SK-N-SH (cell line): ENCODE data around the gene CCDC112. TPM values are rescaled to one million over a fixed set of nuclear protein-coding genes. Genes with fewer than 3 reads are reported as not detected.

Source experiments
- CTCF ChIA-PET: fragments of 300-600, 350-600 bp; formaldehyde crosslinking; extraction: SDS; loops from one replicate; lab custom pipeline; 2021; lab: Yijun Ruan, JAX
- POLR2A ChIA-PET: fragments of 350-600 bp; sonication (Branson Sonifier 250); formaldehyde crosslinking; extraction: SDS; loops from one replicate; lab custom pipeline; 2020; ENCODE audit warnings: antibody characterized with exemption, inconsistent platforms; lab: Yijun Ruan, JAX
- DNase-seq: peaks from one replicate; pipeline ENCODE4 v3.0.0; 2012
- H2AFZ ChIP-seq: fragments of 200-600 bp; sonication (generic); 2 replicates; pipeline ENCODE4 v1.8.1; 2016; ENCODE audit warnings: antibody characterized with exemption, mild to moderate bottlenecking, low read depth
- H3F3A ChIP-seq: fragments of 200-600 bp; sonication (generic); replicated peaks from 2 replicates; pipeline ENCODE3; 2016; ENCODE audit warnings: antibody characterized with exemption, mild to moderate bottlenecking; ENCODE audit not compliant: insufficient read depth
- H3K27ac ChIP-seq, 2 experiments: fragments of 200-500 bp in 1 of 2; fragments of 200-600 bp in 1 of 2; sonication (Bioruptor generic) in 1 of 2; sonication (generic), shearing (Covaris generic) in 1 of 2; 2 replicates each; pipeline versions ENCODE4 v1.5.1 to v1.6.1; 2014 to 2016; ENCODE audit warnings: low read depth in 2 of 2, inconsistent platforms in 1 of 2, low read length in 1 of 2, mild to moderate bottlenecking in 1 of 2, mixed read lengths in 1 of 2
- H3K27me3 ChIP-seq: fragments of 200-600 bp; sonication (generic), shearing (Covaris generic); 2 replicates; pipeline ENCODE4 v1.6.1; 2016; ENCODE audit warnings: mixed run types; ENCODE audit not compliant: insufficient read depth
- H3K36me3 ChIP-seq, 2 experiments: fragments of 200-500 bp in 1 of 2; fragments of 200-600 bp in 1 of 2; sonication (Bioruptor generic) in 1 of 2; sonication (generic) in 1 of 2; replicated peaks in 1 of 2; 2 replicates each; pipeline versions ENCODE3 to v1.5.1; 2014 to 2016; ENCODE audit warnings: low read length in 1 of 2, mild to moderate bottlenecking in 1 of 2; ENCODE audit not compliant: insufficient read depth in 2 of 2, control insufficient read depth in 1 of 2
- H3K4me1 ChIP-seq, 2 experiments: fragments of 200-500 bp in 1 of 2; fragments of 200-600 bp in 1 of 2; sonication (Bioruptor generic) in 1 of 2; sonication (generic), shearing (Covaris generic) in 1 of 2; 2 replicates each; pipeline versions ENCODE4 v1.5.1 to v1.6.1; 2014 to 2016; ENCODE audit warnings: low read depth in 1 of 2, low read length in 1 of 2, mixed run types in 1 of 2; ENCODE audit not compliant: insufficient read depth in 2 of 2, control insufficient read depth in 1 of 2
- H3K4me2 ChIP-seq: fragments of 200-600 bp; sonication (generic), shearing (Covaris generic); 2 replicates; pipeline ENCODE4 v1.6.1; 2017; ENCODE audit warnings: mixed run types
- H3K4me3 ChIP-seq, 2 experiments: fragments of 200-500 bp in 1 of 2; fragments of 200-600 bp in 1 of 2; sonication (Bioruptor generic) in 1 of 2; sonication (generic), shearing (Covaris generic) in 1 of 2; 2 replicates each; pipeline versions ENCODE4 v1.5.1 to v1.8.1; 2014 to 2016; ENCODE audit warnings: low read depth in 2 of 2, inconsistent platforms in 1 of 2, low read length in 1 of 2, mild to moderate bottlenecking in 1 of 2, mixed read lengths in 1 of 2, moderate library complexity in 1 of 2
- H3K79me2 ChIP-seq: fragments of 200-600 bp; sonication (generic); 2 replicates; pipeline ENCODE4 v1.8.1; 2017; ENCODE audit warnings: mild to moderate bottlenecking; ENCODE audit not compliant: insufficient read depth
- H3K9ac ChIP-seq: fragments of 200-600 bp; sonication (generic); 2 replicates; pipeline ENCODE4 v1.6.1; 2017; ENCODE audit warnings: mixed run types
- H3K9me2 ChIP-seq: fragments of 200-600 bp; sonication (generic); 2 replicates; pipeline ENCODE4 v1.6.1; 2017; ENCODE audit warnings: mixed run types
- H3K9me3 ChIP-seq: fragments of 200-600 bp; sonication (generic); 2 replicates; pipeline ENCODE4 v1.6.1; 2017; ENCODE audit warnings: mixed run types, mild to moderate bottlenecking, moderate library complexity
- H4K20me1 ChIP-seq: fragments of 200-600 bp; sonication (generic); 2 replicates; pipeline ENCODE4 v1.6.1; 2017; ENCODE audit warnings: mild to moderate bottlenecking, mixed run types; ENCODE audit not compliant: insufficient read depth
- CHD2 ChIP-seq: fragments of 150-350 bp; IDR thresholded peaks from 2 replicates; pipeline ENCODE4 v1.6.1; 2018; ENCODE audit warnings: low read length; ENCODE audit not compliant: partially characterized antibody
- ELF1 ChIP-seq: IDR thresholded peaks from 2 replicates; pipeline ENCODE4 v1.4.0; 2012
- EZH2phosphoT487 ChIP-seq: fragments of 200-600 bp; sonication (generic); IDR thresholded peaks from 2 replicates; pipeline ENCODE4 v1.6.1; 2017; ENCODE audit warnings: low read depth, mixed run types, mild to moderate bottlenecking, antibody characterized with exemption, moderate library complexity, borderline replicate concordance
- FOSL2 ChIP-seq: IDR thresholded peaks from 2 replicates; pipeline ENCODE4 v1.4.0; 2012; ENCODE audit warnings: low read depth, mild to moderate bottlenecking, moderate library complexity, borderline replicate concordance
- FOXM1 ChIP-seq: IDR thresholded peaks from 2 replicates; pipeline ENCODE4 v1.4.0; 2012; ENCODE audit warnings: low read depth, mild to moderate bottlenecking
- MEF2A ChIP-seq: IDR thresholded peaks from 2 replicates; pipeline ENCODE4 v1.4.0; 2012; ENCODE audit warnings: low read depth, borderline replicate concordance
- MXI1 ChIP-seq: IDR thresholded peaks from 2 replicates; pipeline ENCODE4 v1.6.1; 2012; ENCODE audit warnings: mild to moderate bottlenecking, low read depth, low read length, improper control_type of control experiment
- RFX5 ChIP-seq: IDR thresholded peaks from 2 replicates; pipeline ENCODE4 v1.6.1; 2012; ENCODE audit warnings: mild to moderate bottlenecking, improper control_type of control experiment, low read length
- RXRA ChIP-seq: IDR thresholded peaks from 2 replicates; pipeline ENCODE4 v1.4.0; 2012; ENCODE audit warnings: low read depth, mild to moderate bottlenecking, borderline replicate concordance
- SIN3A ChIP-seq: IDR thresholded peaks from 2 replicates; pipeline ENCODE4 v1.6.1; 2012; ENCODE audit warnings: low read depth, mild to moderate bottlenecking, low read length, moderate library complexity, borderline replicate concordance
- SMC3 ChIP-seq: IDR thresholded peaks from 2 replicates; pipeline ENCODE4 v1.6.1; 2012; ENCODE audit warnings: low read depth, low read length, improper control_type of control experiment
- TEAD4 ChIP-seq: IDR thresholded peaks from 2 replicates; pipeline ENCODE4 v1.4.0; 2012; ENCODE audit warnings: mild to moderate bottlenecking, borderline replicate concordance; ENCODE audit not compliant: insufficient read depth
- WGBS: methylation state at CpG from one replicate; pipeline ENCODE4 v1.1.6; 2017; ENCODE audit warnings: low lambda C conversion rate; 5-methylcytosine and 5-hydroxymethylcytosine counted together
- polyA plus RNA-seq, 3 experiments: library from polyadenylated mRNA; depleted of rRNA; stranded (reverse); fragments of >200 nt; gene quantifications; 2 replicates each; pipeline ENCODE4 v1.2.3, GENCODE V29; 2012
- TF ChIP-seq, protein P1 (sequence below): IDR thresholded peaks from 2 replicates; pipeline ENCODE4 v1.4.0; 2012; ENCODE audit warnings: low read depth
- TF ChIP-seq, protein P2 (sequence below): fragments of 200-600 bp; sonication (generic); IDR thresholded peaks from 2 replicates; pipeline ENCODE4 v1.6.1; 2017; ENCODE audit warnings: antibody characterized with exemption, mild to moderate bottlenecking, moderate library complexity
- TF ChIP-seq, protein P3 (sequence below): fragments of 150-350 bp; IDR thresholded peaks from 2 replicates; pipeline ENCODE4 v1.6.1; 2017; ENCODE audit warnings: antibody characterized with exemption, low read length, low read depth, borderline replicate concordance
- TF ChIP-seq, protein P4 (sequence below): fragments of 150-350 bp; IDR thresholded peaks from 2 replicates; pipeline ENCODE4 v1.6.1; 2016; ENCODE audit warnings: mild to moderate bottlenecking, low read depth, low read length
- TF ChIP-seq, protein P5 (sequence below): IDR thresholded peaks from 2 replicates; pipeline ENCODE4 v1.4.0; 2012; ENCODE audit warnings: low read depth, borderline replicate concordance
- TF ChIP-seq, protein P6 (sequence below): IDR thresholded peaks from 2 replicates; pipeline ENCODE4 v1.6.1; 2012; ENCODE audit warnings: mild to moderate bottlenecking, low read depth, low read length, moderate library complexity
- TF ChIP-seq, protein P7 (sequence below): IDR thresholded peaks from 2 replicates; pipeline ENCODE4 v1.4.0; 2012; ENCODE audit warnings: low read depth, borderline replicate concordance

CCDC112 gene
- polyA plus RNA-seq, 1 of the 3 experiments (the other 2 are of a cell fraction), result 2.3 TPM

DNA sequence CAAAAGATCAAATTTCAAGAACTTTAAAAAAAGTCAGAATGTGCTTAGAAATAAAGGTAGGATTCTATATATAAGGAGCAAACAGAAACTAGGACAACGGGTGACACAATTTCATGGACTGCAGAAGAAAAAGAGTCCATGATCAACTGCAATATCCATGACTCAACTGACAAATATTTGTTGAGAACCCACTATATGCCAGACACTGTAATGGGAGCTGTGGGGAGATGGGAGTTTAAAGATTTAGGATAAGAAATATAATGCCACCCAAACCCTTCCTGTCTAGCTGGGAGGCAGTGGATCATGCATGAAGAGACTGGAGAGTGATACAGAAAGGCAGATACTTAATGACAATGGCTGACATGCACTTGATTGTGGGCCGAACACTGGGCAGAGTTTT is 27.6 kb upstream of the CCDC112 start:
- H3K27me3 ChIP-seq, result no peaks in the 10 kb centered on the region
- POLR2A ChIA-PET, result no interaction called here
- WGBS, result 64% methylated on average over 2 of the region's 2 CpGs
- H3K79me2 ChIP-seq, result no peaks in the 10 kb centered on the region
- no peaks in the 10 kb centered on the region for H4K20me1 ChIP-seq
- H3K9me2 ChIP-seq, result no peaks in the 10 kb centered on the region
- H3K36me3 ChIP-seq, result no peaks in the 10 kb centered on the region
- no peaks in the 10 kb centered on the region for H3K9me3 ChIP-seq
- no peak overlapping the region for H3K9ac ChIP-seq
- CTCF ChIA-PET, result interaction anchor here (2.4 kb wide), 1 partner anchor 14 kb away, joined by 11 read pairs; no protein-coding TSS in a partner anchor
- no peak overlapping the region for H3K27ac ChIP-seq
- H3K4me1 ChIP-seq, result no peaks in the 10 kb centered on the region; a peak in 1 of 4 replicates
- no peaks in the 10 kb centered on the region for H3F3A ChIP-seq
- no peak for DNase-seq
- H3K4me3 ChIP-seq, result no peak overlapping the region
- TF ChIP-seq SMC3 (no peak), MXI1 (no peak), EZH2phosphoT487 (no peak), FOSL2 (no peak), FOXM1 (no peak), RFX5 (no peak), ELF1 (no peak), RXRA (no peak), MEF2A (no peak), CHD2 (no peak), TEAD4 (no peak), SIN3A (no peak)
- TF ChIP-seq, protein P1, sequence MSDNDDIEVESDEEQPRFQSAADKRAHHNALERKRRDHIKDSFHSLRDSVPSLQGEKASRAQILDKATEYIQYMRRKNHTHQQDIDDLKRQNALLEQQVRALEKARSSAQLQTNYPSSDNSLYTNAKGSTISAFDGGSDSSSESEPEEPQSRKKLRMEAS, result no peak
- TF ChIP-seq, protein P2, sequence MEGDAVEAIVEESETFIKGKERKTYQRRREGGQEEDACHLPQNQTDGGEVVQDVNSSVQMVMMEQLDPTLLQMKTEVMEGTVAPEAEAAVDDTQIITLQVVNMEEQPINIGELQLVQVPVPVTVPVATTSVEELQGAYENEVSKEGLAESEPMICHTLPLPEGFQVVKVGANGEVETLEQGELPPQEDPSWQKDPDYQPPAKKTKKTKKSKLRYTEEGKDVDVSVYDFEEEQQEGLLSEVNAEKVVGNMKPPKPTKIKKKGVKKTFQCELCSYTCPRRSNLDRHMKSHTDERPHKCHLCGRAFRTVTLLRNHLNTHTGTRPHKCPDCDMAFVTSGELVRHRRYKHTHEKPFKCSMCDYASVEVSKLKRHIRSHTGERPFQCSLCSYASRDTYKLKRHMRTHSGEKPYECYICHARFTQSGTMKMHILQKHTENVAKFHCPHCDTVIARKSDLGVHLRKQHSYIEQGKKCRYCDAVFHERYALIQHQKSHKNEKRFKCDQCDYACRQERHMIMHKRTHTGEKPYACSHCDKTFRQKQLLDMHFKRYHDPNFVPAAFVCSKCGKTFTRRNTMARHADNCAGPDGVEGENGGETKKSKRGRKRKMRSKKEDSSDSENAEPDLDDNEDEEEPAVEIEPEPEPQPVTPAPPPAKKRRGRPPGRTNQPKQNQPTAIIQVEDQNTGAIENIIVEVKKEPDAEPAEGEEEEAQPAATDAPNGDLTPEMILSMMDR, result no peak
- TF ChIP-seq, protein P3, sequence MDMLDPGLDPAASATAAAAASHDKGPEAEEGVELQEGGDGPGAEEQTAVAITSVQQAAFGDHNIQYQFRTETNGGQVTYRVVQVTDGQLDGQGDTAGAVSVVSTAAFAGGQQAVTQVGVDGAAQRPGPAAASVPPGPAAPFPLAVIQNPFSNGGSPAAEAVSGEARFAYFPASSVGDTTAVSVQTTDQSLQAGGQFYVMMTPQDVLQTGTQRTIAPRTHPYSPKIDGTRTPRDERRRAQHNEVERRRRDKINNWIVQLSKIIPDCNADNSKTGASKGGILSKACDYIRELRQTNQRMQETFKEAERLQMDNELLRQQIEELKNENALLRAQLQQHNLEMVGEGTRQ, result no peak
- TF ChIP-seq, protein P4, sequence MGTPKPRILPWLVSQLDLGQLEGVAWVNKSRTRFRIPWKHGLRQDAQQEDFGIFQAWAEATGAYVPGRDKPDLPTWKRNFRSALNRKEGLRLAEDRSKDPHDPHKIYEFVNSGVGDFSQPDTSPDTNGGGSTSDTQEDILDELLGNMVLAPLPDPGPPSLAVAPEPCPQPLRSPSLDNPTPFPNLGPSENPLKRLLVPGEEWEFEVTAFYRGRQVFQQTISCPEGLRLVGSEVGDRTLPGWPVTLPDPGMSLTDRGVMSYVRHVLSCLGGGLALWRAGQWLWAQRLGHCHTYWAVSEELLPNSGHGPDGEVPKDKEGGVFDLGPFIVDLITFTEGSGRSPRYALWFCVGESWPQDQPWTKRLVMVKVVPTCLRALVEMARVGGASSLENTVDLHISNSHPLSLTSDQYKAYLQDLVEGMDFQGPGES, result no peak
- TF ChIP-seq, protein P5, sequence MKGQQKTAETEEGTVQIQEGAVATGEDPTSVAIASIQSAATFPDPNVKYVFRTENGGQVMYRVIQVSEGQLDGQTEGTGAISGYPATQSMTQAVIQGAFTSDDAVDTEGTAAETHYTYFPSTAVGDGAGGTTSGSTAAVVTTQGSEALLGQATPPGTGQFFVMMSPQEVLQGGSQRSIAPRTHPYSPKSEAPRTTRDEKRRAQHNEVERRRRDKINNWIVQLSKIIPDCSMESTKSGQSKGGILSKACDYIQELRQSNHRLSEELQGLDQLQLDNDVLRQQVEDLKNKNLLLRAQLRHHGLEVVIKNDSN, result no peak
- TF ChIP-seq, protein P6, sequence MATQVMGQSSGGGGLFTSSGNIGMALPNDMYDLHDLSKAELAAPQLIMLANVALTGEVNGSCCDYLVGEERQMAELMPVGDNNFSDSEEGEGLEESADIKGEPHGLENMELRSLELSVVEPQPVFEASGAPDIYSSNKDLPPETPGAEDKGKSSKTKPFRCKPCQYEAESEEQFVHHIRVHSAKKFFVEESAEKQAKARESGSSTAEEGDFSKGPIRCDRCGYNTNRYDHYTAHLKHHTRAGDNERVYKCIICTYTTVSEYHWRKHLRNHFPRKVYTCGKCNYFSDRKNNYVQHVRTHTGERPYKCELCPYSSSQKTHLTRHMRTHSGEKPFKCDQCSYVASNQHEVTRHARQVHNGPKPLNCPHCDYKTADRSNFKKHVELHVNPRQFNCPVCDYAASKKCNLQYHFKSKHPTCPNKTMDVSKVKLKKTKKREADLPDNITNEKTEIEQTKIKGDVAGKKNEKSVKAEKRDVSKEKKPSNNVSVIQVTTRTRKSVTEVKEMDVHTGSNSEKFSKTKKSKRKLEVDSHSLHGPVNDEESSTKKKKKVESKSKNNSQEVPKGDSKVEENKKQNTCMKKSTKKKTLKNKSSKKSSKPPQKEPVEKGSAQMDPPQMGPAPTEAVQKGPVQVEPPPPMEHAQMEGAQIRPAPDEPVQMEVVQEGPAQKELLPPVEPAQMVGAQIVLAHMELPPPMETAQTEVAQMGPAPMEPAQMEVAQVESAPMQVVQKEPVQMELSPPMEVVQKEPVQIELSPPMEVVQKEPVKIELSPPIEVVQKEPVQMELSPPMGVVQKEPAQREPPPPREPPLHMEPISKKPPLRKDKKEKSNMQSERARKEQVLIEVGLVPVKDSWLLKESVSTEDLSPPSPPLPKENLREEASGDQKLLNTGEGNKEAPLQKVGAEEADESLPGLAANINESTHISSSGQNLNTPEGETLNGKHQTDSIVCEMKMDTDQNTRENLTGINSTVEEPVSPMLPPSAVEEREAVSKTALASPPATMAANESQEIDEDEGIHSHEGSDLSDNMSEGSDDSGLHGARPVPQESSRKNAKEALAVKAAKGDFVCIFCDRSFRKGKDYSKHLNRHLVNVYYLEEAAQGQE, result no peak
- TF ChIP-seq, protein P7, sequence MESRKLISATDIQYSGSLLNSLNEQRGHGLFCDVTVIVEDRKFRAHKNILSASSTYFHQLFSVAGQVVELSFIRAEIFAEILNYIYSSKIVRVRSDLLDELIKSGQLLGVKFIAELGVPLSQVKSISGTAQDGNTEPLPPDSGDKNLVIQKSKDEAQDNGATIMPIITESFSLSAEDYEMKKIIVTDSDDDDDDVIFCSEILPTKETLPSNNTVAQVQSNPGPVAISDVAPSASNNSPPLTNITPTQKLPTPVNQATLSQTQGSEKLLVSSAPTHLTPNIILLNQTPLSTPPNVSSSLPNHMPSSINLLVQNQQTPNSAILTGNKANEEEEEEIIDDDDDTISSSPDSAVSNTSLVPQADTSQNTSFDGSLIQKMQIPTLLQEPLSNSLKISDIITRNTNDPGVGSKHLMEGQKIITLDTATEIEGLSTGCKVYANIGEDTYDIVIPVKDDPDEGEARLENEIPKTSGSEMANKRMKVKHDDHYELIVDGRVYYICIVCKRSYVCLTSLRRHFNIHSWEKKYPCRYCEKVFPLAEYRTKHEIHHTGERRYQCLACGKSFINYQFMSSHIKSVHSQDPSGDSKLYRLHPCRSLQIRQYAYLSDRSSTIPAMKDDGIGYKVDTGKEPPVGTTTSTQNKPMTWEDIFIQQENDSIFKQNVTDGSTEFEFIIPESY, result no peak
- H3K4me2 ChIP-seq, result no peak overlapping the region
- H2AFZ ChIP-seq, result no peak overlapping the region
